MM.1S (cell line): ENCODE measurements around the gene PHACTR1.
A peak's percentile ranks its signal among the peaks of the same experiment; 100 is the strongest.

Experiments used
- DNase-seq: peaks from one replicate; pipeline ENCODE4 v3.0.0-alpha.2; 2015
- H2AFZ ChIP-seq: fragments of 300-600 bp; sonication (generic); 2 replicates; pipeline ENCODE4 v1.6.0; 2016; ENCODE audit warnings: antibody characterized with exemption, low read length
- H3F3A ChIP-seq: fragments of 300-600 bp; sonication (generic); 2 replicates; pipeline ENCODE4 v1.6.1; 2016; ENCODE audit warnings: mild to moderate bottlenecking, antibody characterized with exemption, low read length, moderate library complexity, mixed read lengths; ENCODE audit not compliant: insufficient read depth
- H3K27ac ChIP-seq: fragments of 300-600 bp; sonication (generic); 2 replicates; pipeline ENCODE4 v1.5.1; 2016; ENCODE audit warnings: mild to moderate bottlenecking, low read length
- H3K27me3 ChIP-seq: fragments of 300-600 bp; sonication (generic); replicated peaks from 2 replicates; pipeline ENCODE4 v1.6.0; 2016; ENCODE audit warnings: low read length; ENCODE audit not compliant: insufficient read depth
- H3K36me3 ChIP-seq: fragments of 300-600 bp; sonication (generic); replicated peaks from 2 replicates; pipeline ENCODE4 v1.6.1; 2016; ENCODE audit warnings: mild to moderate bottlenecking, low read length, mixed read lengths; ENCODE audit not compliant: insufficient read depth
- H3K4me1 ChIP-seq: fragments of 300-600 bp; sonication (generic); 2 replicates; pipeline ENCODE4 v1.6.1; 2016; ENCODE audit warnings: low read length, mixed read lengths
- H3K4me2 ChIP-seq: fragments of 300-600 bp; sonication (generic); 2 replicates; pipeline ENCODE4 v1.6.0; 2016; ENCODE audit warnings: low read depth, low read length
- H3K4me3 ChIP-seq: fragments of 300-600 bp; sonication (generic); 2 replicates; pipeline ENCODE4 v1.5.1; 2016; ENCODE audit warnings: low read length, mixed read lengths
- H3K79me2 ChIP-seq: fragments of 300-600 bp; sonication (generic); 2 replicates; pipeline ENCODE4 v1.6.1; 2016; ENCODE audit warnings: mixed run types, low read length, mixed read lengths
- H3K9ac ChIP-seq: fragments of 300-600 bp; sonication (generic); 2 replicates; pipeline ENCODE4 v1.6.1; 2016; ENCODE audit warnings: low read length, mixed read lengths
- H3K9me2 ChIP-seq: fragments of 300-600 bp; sonication (generic); replicated peaks from 2 replicates; pipeline ENCODE4 v1.6.1; 2016; ENCODE audit warnings: mild to moderate bottlenecking, low read length, mixed read lengths; ENCODE audit not compliant: insufficient read depth
- H3K9me3 ChIP-seq: fragments of 300-600 bp; sonication (generic); replicated peaks from 2 replicates; pipeline ENCODE4 v1.6.1; 2016; ENCODE audit warnings: mild to moderate bottlenecking, low read length, mixed read lengths; ENCODE audit not compliant: insufficient read depth
- H4K20me1 ChIP-seq: fragments of 300-600 bp; sonication (generic); 2 replicates; pipeline ENCODE4 v1.6.1; 2016; ENCODE audit warnings: mild to moderate bottlenecking, low read length, moderate library complexity, mixed read lengths; ENCODE audit not compliant: insufficient read depth
- EZH2 ChIP-seq: fragments of 300-600 bp; sonication (generic); optimal IDR thresholded peaks from 2 replicates; pipeline ENCODE3; 2017; ENCODE audit warnings: low read depth, mild to moderate bottlenecking, antibody characterized with exemption, low read length, mixed read lengths
- EZH2phosphoT487 ChIP-seq: fragments of 300-600 bp; sonication (generic); IDR thresholded peaks from 2 replicates; pipeline ENCODE4 v1.6.1; 2018; ENCODE audit warnings: antibody characterized with exemption, low read length
- TF ChIP-seq, protein P1 (sequence below): fragments of 300-600 bp; sonication (generic); IDR thresholded peaks from 2 replicates; pipeline ENCODE4 v1.5.1; 2016; ENCODE audit warnings: antibody characterized with exemption, low read length, mixed read lengths

PHACTR1 gene

DNA sequence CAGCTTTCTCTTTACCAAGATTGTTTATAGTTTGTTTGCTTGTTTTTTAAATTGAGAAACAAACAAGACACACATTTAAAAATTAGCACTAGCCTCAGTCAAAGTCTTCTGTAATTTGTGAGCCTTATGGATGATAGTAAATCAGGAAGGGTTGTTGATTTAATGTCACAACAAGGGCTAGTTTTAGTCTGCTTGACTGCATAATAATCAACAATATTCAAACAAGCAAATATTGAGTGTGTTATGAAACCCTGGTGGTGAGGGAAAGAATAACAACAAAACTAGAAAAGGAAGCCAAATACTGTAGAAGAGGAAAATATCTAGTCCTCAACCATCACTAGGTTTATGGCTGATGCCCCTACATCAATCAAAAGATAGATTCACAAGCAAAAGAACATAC is 383.2 kb downstream of the PHACTR1 start:
- TF ChIP-seq EZH2 = no peak
- TF ChIP-seq, protein P1, sequence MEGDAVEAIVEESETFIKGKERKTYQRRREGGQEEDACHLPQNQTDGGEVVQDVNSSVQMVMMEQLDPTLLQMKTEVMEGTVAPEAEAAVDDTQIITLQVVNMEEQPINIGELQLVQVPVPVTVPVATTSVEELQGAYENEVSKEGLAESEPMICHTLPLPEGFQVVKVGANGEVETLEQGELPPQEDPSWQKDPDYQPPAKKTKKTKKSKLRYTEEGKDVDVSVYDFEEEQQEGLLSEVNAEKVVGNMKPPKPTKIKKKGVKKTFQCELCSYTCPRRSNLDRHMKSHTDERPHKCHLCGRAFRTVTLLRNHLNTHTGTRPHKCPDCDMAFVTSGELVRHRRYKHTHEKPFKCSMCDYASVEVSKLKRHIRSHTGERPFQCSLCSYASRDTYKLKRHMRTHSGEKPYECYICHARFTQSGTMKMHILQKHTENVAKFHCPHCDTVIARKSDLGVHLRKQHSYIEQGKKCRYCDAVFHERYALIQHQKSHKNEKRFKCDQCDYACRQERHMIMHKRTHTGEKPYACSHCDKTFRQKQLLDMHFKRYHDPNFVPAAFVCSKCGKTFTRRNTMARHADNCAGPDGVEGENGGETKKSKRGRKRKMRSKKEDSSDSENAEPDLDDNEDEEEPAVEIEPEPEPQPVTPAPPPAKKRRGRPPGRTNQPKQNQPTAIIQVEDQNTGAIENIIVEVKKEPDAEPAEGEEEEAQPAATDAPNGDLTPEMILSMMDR = peak; percentile 13; the same call in 1 of the 2 replicates
- Histone ChIP-seq H3K27me3 (no peaks in the 10 kb centered on the region), H3K4me2 (no peak overlapping the region), H3K4me1 (no peaks in the 10 kb centered on the region), H2AFZ (no peak overlapping the region), H3K4me3 (no peak overlapping the region), H3K9me2 (no peaks in the 10 kb centered on the region), H3K36me3 (no peaks in the 10 kb centered on the region), H4K20me1 (no peaks in the 10 kb centered on the region), H3K27ac (no peak overlapping the region), H3K9me3 (no peaks in the 10 kb centered on the region), H3F3A (no peaks in the 10 kb centered on the region), H3K9ac (no peak overlapping the region), H3K79me2 (no peaks in the 10 kb centered on the region)
- no peak for DNase-seq

DNA sequence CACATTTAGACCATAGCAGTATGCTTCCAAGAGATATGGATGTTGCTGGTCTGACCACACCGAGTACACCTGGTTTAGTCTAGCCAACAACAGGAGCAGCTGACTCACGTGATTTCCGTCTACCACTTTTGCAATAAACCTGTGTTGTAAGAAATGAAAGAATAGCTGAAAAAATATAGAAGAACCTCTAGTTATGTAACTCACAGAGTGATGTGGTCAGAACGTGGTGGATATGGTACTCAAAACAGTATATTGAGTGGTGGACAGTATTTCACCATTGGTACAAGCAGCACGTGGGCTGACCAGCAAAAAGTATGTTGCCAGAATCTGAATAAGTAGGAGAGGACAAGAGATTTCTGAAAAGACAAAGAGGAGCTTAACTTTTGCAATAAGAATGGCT is 384.8 kb downstream of the PHACTR1 start:
- Histone ChIP-seq H3K9me3 (no peaks in the 10 kb centered on the region), H3K79me2 (no peaks in the 10 kb centered on the region), H3K9ac (no peak overlapping the region), H3K36me3 (no peaks in the 10 kb centered on the region), H3K4me1 (no peaks in the 10 kb centered on the region), H3K4me3 (no peak overlapping the region), H3K27me3 (no peaks in the 10 kb centered on the region), H3K4me2 (no peak overlapping the region), H3F3A (no peaks in the 10 kb centered on the region), H4K20me1 (no peaks in the 10 kb centered on the region), H3K9me2 (no peaks in the 10 kb centered on the region), H3K27ac (no peak overlapping the region), H2AFZ (no peak overlapping the region)
- no peak for DNase-seq
- no peak for TF ChIP-seq EZH2
- TF ChIP-seq EZH2phosphoT487 = no peak
- TF ChIP-seq, protein P1 = no peak

DNA sequence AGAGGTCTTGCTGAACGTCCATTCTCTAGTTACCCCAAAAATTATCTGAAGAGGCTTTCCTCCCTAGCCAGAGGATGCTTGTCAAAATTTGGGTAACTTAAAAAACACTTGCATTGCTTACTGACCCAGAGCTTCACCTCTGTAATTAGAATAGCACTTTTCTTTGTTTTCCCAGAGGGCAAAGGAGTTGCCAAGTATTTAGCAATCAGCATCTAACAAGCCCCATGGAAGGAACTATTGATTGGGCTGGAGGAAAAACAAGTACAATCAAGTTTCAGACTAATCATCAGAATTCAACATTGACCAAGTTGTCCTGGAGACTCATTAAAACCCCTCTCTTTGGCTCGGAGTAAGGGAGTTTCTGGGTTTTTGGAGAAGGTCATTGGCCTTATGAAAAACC is 385.4 kb downstream of the PHACTR1 start:
- Histone ChIP-seq H3K27ac (no peak overlapping the region), H3K4me2 (no peak overlapping the region), H3K36me3 (no peaks in the 10 kb centered on the region), H3K9ac (no peak overlapping the region), H3K79me2 (no peaks in the 10 kb centered on the region), H3K9me2 (no peaks in the 10 kb centered on the region), H2AFZ (no peak overlapping the region), H3K9me3 (no peaks in the 10 kb centered on the region), H3K4me1 (no peaks in the 10 kb centered on the region), H3K27me3 (no peaks in the 10 kb centered on the region), H3F3A (no peaks in the 10 kb centered on the region), H4K20me1 (no peaks in the 10 kb centered on the region), H3K4me3 (no peak overlapping the region)
- no peak for DNase-seq
- TF ChIP-seq EZH2 (no peak), EZH2phosphoT487 (no peak)
- TF ChIP-seq, protein P1 = no peak
